ENCODE data around the gene ABLIM1.

The ABLIM1 gene

GRCh38 chr10:114596793-114597192, 61.3 kb downstream of the ABLIM1 start:
- no peak for DNase-seq
- H3K27ac ChIP-seq (ENCODE audit: insufficient read depth, low read length, poor library complexity, severe bottlenecking): no peak overlapping the region

DNA sequence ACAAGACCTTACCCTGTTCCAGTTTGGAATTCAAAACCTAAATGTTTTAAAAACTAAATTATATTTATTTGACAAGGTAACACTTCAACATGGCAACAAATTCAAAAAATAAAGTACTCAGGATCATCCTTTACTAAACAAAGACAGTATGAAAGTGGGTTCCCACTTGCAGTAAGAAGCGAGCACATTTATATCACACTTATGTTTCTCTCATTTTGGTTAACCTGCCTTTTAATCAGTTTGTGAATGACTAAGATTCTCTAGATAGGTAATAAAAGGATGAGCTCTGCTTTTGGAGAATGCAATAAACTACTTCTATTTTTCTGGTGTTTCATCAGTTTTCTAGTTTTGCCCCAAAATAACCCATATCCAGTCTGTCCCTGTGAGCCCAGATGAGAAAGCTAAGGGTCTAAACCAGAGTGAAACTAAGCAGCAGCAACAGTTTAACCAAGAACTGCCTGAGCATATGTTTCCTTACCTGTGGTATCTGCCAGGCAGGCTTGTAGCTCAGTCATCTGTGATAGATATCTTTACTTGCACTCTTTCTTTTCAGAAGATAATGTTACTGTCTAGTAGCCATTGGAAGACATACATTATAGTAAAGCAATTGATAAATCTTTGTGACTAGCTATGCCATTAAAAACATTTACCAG, 64.1 kb downstream of the ABLIM1 start:
- Histone ChIP-seq H3K36me3 (ENCODE audit: control insufficient read depth, insufficient read depth, low read length) (no peaks in the 10 kb centered on the region), H3K9me3 (ENCODE audit: control insufficient read depth, low read length) (no peaks in the 10 kb centered on the region), H3K27me3 (replicated peaks; ENCODE audit: control insufficient read depth, insufficient read depth, low read length, poor library complexity, severe bottlenecking) (no peaks in the 10 kb centered on the region), H3K27ac (ENCODE audit: insufficient read depth, low read length, poor library complexity, severe bottlenecking) (no peak overlapping the region), H3K4me1 (ENCODE audit: control insufficient read depth, insufficient read depth, low read length, poor library complexity, severe bottlenecking) (no peaks in the 10 kb centered on the region), H3K4me3 (ENCODE audit: insufficient read depth, low read depth, low read length, poor library complexity, severe bottlenecking) (no peak overlapping the region)
- no peak for DNase-seq

More at GRCh38 chr10:114596793-114597192, 61.3 kb downstream of the ABLIM1 start:
- Histone ChIP-seq H3K36me3 (ENCODE audit: control insufficient read depth, insufficient read depth, low read length) (no peaks in the 10 kb centered on the region), H3K4me1 (ENCODE audit: control insufficient read depth, insufficient read depth, low read length, poor library complexity, severe bottlenecking) (no peaks in the 10 kb centered on the region), H3K27me3 (replicated peaks; ENCODE audit: control insufficient read depth, insufficient read depth, low read length, poor library complexity, severe bottlenecking) (no peaks in the 10 kb centered on the region), H3K4me3 (ENCODE audit: insufficient read depth, low read depth, low read length, poor library complexity, severe bottlenecking) (no peak overlapping the region), H3K9me3 (ENCODE audit: control insufficient read depth, low read length) (no peaks in the 10 kb centered on the region)

DNA sequence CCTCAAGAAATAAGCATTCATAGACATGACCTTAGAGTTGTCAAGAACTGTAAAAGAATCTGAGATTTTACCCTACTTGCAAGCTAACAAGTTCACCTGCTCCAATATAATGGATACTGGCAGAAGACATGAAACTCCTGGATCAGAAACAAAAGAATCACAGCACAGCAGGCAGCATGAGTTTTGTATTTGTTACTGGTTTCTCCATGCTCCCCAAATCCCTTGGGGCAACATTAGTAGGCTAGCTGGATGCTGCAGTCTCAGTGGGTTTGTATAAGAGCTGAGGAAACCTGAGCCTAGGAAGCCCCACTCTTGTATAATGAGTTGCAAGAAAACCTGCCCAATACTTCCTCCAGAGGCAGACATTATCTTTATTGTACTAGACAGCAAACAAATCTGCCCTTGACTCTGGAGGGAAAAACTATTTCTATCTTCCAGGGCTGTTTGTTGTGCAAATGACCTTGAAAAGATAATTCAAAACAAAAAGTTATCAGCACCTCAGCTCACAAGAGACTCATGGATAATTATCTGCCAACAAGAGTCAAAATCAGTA, 64.8 kb downstream of the ABLIM1 start:
- H3K9me3 ChIP-seq (ENCODE audit: control insufficient read depth, low read length): no peaks in the 10 kb centered on the region
- H3K27ac ChIP-seq (ENCODE audit: insufficient read depth, low read length, poor library complexity, severe bottlenecking): no peak overlapping the region
- no peaks in the 10 kb centered on the region for H3K27me3 ChIP-seq (replicated peaks; ENCODE audit: control insufficient read depth, insufficient read depth, low read length, poor library complexity, severe bottlenecking)
- H3K36me3 ChIP-seq (ENCODE audit: control insufficient read depth, insufficient read depth, low read length): no peaks in the 10 kb centered on the region
- no peaks in the 10 kb centered on the region for H3K4me1 ChIP-seq (ENCODE audit: control insufficient read depth, insufficient read depth, low read length, poor library complexity, severe bottlenecking)
- no peak for DNase-seq
- no peak overlapping the region for H3K4me3 ChIP-seq (ENCODE audit: insufficient read depth, low read depth, low read length, poor library complexity, severe bottlenecking)

GRCh38 chr10:114590993-114591392, 67.1 kb downstream of the ABLIM1 start:
- no peaks in the 10 kb centered on the region for H3K4me1 ChIP-seq (ENCODE audit: control insufficient read depth, insufficient read depth, low read length, poor library complexity, severe bottlenecking)
- H3K27me3 ChIP-seq (replicated peaks; ENCODE audit: control insufficient read depth, insufficient read depth, low read length, poor library complexity, severe bottlenecking): no peaks in the 10 kb centered on the region
- H3K4me3 ChIP-seq (ENCODE audit: insufficient read depth, low read depth, low read length, poor library complexity, severe bottlenecking): no peak overlapping the region
- no peaks in the 10 kb centered on the region for H3K36me3 ChIP-seq (ENCODE audit: control insufficient read depth, insufficient read depth, low read length)
- no peaks in the 10 kb centered on the region for H3K9me3 ChIP-seq (ENCODE audit: control insufficient read depth, low read length)
- no peak overlapping the region for H3K27ac ChIP-seq (ENCODE audit: insufficient read depth, low read length, poor library complexity, severe bottlenecking)
- DNase-seq: no peak

- Histone ChIP-seq H3K27me3 (replicated peaks; ENCODE audit: control insufficient read depth, insufficient read depth, low read length, poor library complexity, severe bottlenecking) (no peaks in the 10 kb centered on the region), H3K9me3 (ENCODE audit: control insufficient read depth, low read length) (no peaks in the 10 kb centered on the region), H3K27ac (ENCODE audit: insufficient read depth, low read length, poor library complexity, severe bottlenecking) (no peak overlapping the region), H3K36me3 (ENCODE audit: control insufficient read depth, insufficient read depth, low read length) (no peaks in the 10 kb centered on the region), H3K4me3 (ENCODE audit: insufficient read depth, low read depth, low read length, poor library complexity, severe bottlenecking) (no peak overlapping the region), H3K4me1 (ENCODE audit: control insufficient read depth, insufficient read depth, low read length, poor library complexity, severe bottlenecking) (no peaks in the 10 kb centered on the region)
- no peak for DNase-seq
These were observed 73.7 kb downstream of the ABLIM1 start for GRCh38 chr10:114584419-114584818.

GRCh38 chr10:114581071-114581470, 77.0 kb downstream of the ABLIM1 start:
- H3K36me3 ChIP-seq (ENCODE audit: control insufficient read depth, insufficient read depth, low read length): no peaks in the 10 kb centered on the region
- DNase-seq: no peak
- H3K27ac ChIP-seq (ENCODE audit: insufficient read depth, low read length, poor library complexity, severe bottlenecking): no peak overlapping the region
- H3K4me3 ChIP-seq (ENCODE audit: insufficient read depth, low read depth, low read length, poor library complexity, severe bottlenecking): no peak overlapping the region
- H3K9me3 ChIP-seq (ENCODE audit: control insufficient read depth, low read length): no peaks in the 10 kb centered on the region
- H3K4me1 ChIP-seq (ENCODE audit: control insufficient read depth, insufficient read depth, low read length, poor library complexity, severe bottlenecking): no peaks in the 10 kb centered on the region
- H3K27me3 ChIP-seq (replicated peaks; ENCODE audit: control insufficient read depth, insufficient read depth, low read length, poor library complexity, severe bottlenecking): no peaks in the 10 kb centered on the region

DNA sequence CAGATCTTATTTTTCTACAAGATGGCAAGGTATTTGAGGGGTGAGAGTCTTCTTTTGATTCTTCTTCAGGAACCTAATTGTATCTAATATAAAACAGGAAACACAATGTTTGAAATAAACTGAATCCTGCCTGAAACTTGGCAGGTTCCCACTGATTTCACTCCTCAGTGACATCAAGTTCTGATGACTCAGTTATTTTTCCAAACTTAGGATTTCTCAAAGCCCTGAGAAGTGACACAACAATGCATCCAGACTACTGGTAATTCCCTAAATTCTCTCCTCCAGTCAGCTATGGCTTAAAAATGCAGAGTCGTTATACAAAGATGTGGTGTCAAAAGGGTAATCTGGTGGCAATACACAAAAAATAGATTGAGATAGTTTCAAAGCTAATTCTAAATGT, 80.9 kb downstream of the ABLIM1 start:
- Histone ChIP-seq H3K27me3 (replicated peaks; ENCODE audit: control insufficient read depth, insufficient read depth, low read length, poor library complexity, severe bottlenecking) (no peaks in the 10 kb centered on the region), H3K9me3 (ENCODE audit: control insufficient read depth, low read length) (no peaks in the 10 kb centered on the region), H3K36me3 (ENCODE audit: control insufficient read depth, insufficient read depth, low read length) (no peaks in the 10 kb centered on the region), H3K4me1 (ENCODE audit: control insufficient read depth, insufficient read depth, low read length, poor library complexity, severe bottlenecking) (no peaks in the 10 kb centered on the region), H3K4me3 (ENCODE audit: insufficient read depth, low read depth, low read length, poor library complexity, severe bottlenecking) (no peak overlapping the region), H3K27ac (ENCODE audit: insufficient read depth, low read length, poor library complexity, severe bottlenecking) (no peak overlapping the region)
- DNase-seq: no peak

- no peaks in the 10 kb centered on the region for H3K27me3 ChIP-seq (replicated peaks; ENCODE audit: control insufficient read depth, insufficient read depth, low read length, poor library complexity, severe bottlenecking)
- DNase-seq: no peak
- H3K27ac ChIP-seq (ENCODE audit: insufficient read depth, low read length, poor library complexity, severe bottlenecking): no peak overlapping the region
- H3K9me3 ChIP-seq (ENCODE audit: control insufficient read depth, low read length): no peaks in the 10 kb centered on the region
- H3K36me3 ChIP-seq (ENCODE audit: control insufficient read depth, insufficient read depth, low read length): no peaks in the 10 kb centered on the region
- no peaks in the 10 kb centered on the region for H3K4me1 ChIP-seq (ENCODE audit: control insufficient read depth, insufficient read depth, low read length, poor library complexity, severe bottlenecking)
- H3K4me3 ChIP-seq (ENCODE audit: insufficient read depth, low read depth, low read length, poor library complexity, severe bottlenecking): no peak overlapping the region
These were observed 81.4 kb downstream of the ABLIM1 start for GRCh38 chr10:114576716-114577115.

GRCh38 chr10:114576132-114576487, 82.0 kb downstream of the ABLIM1 start:
- H3K27me3 ChIP-seq (replicated peaks; ENCODE audit: control insufficient read depth, insufficient read depth, low read length, poor library complexity, severe bottlenecking): no peaks in the 10 kb centered on the region
- H3K27ac ChIP-seq (ENCODE audit: insufficient read depth, low read length, poor library complexity, severe bottlenecking): no peak overlapping the region
- H3K9me3 ChIP-seq (ENCODE audit: control insufficient read depth, low read length): no peaks in the 10 kb centered on the region
- H3K4me3 ChIP-seq (ENCODE audit: insufficient read depth, low read depth, low read length, poor library complexity, severe bottlenecking): no peak overlapping the region
- no peak for DNase-seq
- no peaks in the 10 kb centered on the region for H3K4me1 ChIP-seq (ENCODE audit: control insufficient read depth, insufficient read depth, low read length, poor library complexity, severe bottlenecking)
- no peaks in the 10 kb centered on the region for H3K36me3 ChIP-seq (ENCODE audit: control insufficient read depth, insufficient read depth, low read length)

DNA sequence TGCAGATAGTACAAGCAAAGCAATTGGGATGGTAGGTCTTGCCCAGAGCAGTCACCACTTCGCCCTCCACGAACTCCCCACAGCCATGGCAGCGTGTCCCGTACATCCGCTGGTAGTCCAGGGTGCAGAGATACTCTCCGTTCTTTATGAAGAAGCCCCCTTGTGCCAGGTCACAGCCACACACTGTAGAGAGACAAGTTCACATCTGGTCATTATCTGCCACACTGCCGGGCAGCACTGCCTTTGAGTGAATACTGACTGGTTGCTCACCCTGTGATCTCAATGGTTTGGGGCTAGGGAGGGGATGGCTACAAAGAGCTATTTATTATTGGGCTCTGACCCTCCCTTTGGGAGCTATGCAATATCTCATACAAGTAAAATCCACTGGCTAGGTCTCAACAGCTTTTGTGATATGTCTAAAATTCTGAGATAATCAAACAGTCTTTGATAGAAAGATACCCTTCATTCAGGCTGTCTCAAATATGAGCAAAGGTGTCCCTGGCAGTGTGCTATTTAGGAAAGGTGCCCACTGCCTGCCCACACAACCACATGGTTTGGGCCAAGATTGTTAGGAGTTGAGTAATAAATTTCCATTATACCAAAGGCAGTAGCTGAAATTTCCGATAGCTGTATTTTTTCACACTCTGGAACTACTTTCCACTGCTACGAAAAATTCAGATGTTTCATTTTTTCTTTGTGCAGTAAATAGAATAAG, 82.5 kb downstream of the ABLIM1 start:
- no peaks in the 10 kb centered on the region for H3K36me3 ChIP-seq (ENCODE audit: control insufficient read depth, insufficient read depth, low read length)
- H3K27ac ChIP-seq (ENCODE audit: insufficient read depth, low read length, poor library complexity, severe bottlenecking): no peak overlapping the region
- no peaks in the 10 kb centered on the region for H3K4me1 ChIP-seq (ENCODE audit: control insufficient read depth, insufficient read depth, low read length, poor library complexity, severe bottlenecking)
- no peak for DNase-seq
- no peaks in the 10 kb centered on the region for H3K27me3 ChIP-seq (replicated peaks; ENCODE audit: control insufficient read depth, insufficient read depth, low read length, poor library complexity, severe bottlenecking)
- no peaks in the 10 kb centered on the region for H3K9me3 ChIP-seq (ENCODE audit: control insufficient read depth, low read length)
- H3K4me3 ChIP-seq (ENCODE audit: insufficient read depth, low read depth, low read length, poor library complexity, severe bottlenecking): no peak overlapping the region

All from effector memory CD4-positive, alpha-beta T cell (primary cell).